Activated CD4-positive, alpha-beta T cell treated with anti-CD3 and anti-CD28 coated beads for 36 hours (primary cell): ENCODE results near the gene MSL3. TPM values are rescaled to one million over a fixed set of nuclear protein-coding genes. Genes with fewer than 3 reads are reported as not detected.
A peak's percentile ranks its signal among the peaks of the same experiment; 100 is the strongest.

Experiments
- ATAC-seq: fragments of 200-7000 bp; cut with Tn5 transposase; one replicate; pipeline ENCODE4 v1.10.0; 2021; ENCODE audit warnings: mild to moderate bottlenecking, moderate library complexity
- CTCF ChIA-PET: fragments of 350-600 bp; sonication (Branson Sonifier 250); formaldehyde crosslinking; loops from one replicate; lab custom pipeline; 2021; ENCODE audit warnings: antibody characterized with exemption; lab: Charles Lee
- POLR2A ChIA-PET: fragments of 350-600 bp; sonication (Branson Sonifier 250); formaldehyde crosslinking; loops from one replicate; lab custom pipeline; 2021; ENCODE audit warnings: antibody characterized with exemption, inconsistent platforms; lab: Charles Lee
- DNase-seq: peaks from one replicate; pipeline ENCODE4 v3.0.0-alpha.2; 2020
- H3K27ac Mint-ChIP-seq: one replicate; pipeline ENCODE4 v1.8.0; 2021; ENCODE audit warnings: mixed read lengths
- H3K27me3 Mint-ChIP-seq: one replicate; pipeline ENCODE4 v1.8.0; 2021; ENCODE audit warnings: mixed read lengths
- H3K36me3 Mint-ChIP-seq: one replicate; pipeline ENCODE4 v1.8.0; 2021; ENCODE audit warnings: low read depth, mixed read lengths
- H3K4me1 Mint-ChIP-seq: one replicate; pipeline ENCODE4 v1.8.0; 2021; ENCODE audit warnings: mixed read lengths
- H3K4me3 Mint-ChIP-seq: one replicate; pipeline ENCODE4 v1.8.0; 2021; ENCODE audit warnings: mild to moderate bottlenecking, moderate library complexity, mixed read lengths
- H3K9me3 Mint-ChIP-seq: one replicate; pipeline ENCODE4 v1.8.0; 2021; ENCODE audit warnings: low read depth, mixed read lengths
- intact Hi-C, 2 experiments: fragments of 100-400 bp; cut with DNase I in 1 of 2; cut with micrococcal nuclease in 1 of 2; formaldehyde crosslinking; loops; one replicate each; pipeline versions ENCODE4 v1.14.2 to v1.15.1; 2022 to 2024; cut with DNase I, micrococcal nuclease
- total RNA-seq, 2 experiments: library from RNA; stranded (reverse); gene quantifications; one replicate each; pipeline ENCODE4 v1.2.3, GENCODE V29; 2021

MSL3 gene
- total RNA-seq, 2 experiments from 2014 or later = 51.6 to 54.2 TPM

DNA sequence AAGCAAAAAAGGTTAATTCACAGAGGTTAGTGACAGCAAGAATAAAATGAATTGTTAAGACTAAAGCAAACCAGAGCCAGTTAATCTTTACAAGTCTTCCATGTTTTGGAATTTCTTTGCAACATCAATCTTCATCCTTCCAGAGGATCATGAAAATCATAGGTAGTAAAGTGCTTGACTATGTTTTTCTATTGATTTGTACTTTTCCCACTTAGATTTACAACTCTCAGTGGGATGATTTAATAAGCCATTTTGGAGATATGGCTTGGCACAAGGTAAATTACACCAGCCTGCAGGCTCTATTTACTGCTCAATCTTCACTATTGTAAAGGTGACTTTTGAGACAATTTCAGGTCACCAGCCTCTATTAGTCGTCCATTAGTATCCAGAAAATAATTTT, 26.5 kb downstream of the MSL3 start:
- no peak for ATAC-seq
- DNase-seq = no peak
- CTCF ChIA-PET = no interaction called here
- POLR2A ChIA-PET = no interaction called here
- H3K27me3 Mint-ChIP-seq = no peaks in the 10 kb centered on the region
- no peaks in the 10 kb centered on the region for H3K9me3 Mint-ChIP-seq
- H3K36me3 Mint-ChIP-seq = peaks cover 6% of the 10 kb centered on the region
- H3K27ac Mint-ChIP-seq = no peak overlapping the region
- intact Hi-C loops = no loop called here
- H3K4me1 Mint-ChIP-seq = peaks cover 10% of the 10 kb centered on the region
- no peak overlapping the region for H3K4me3 Mint-ChIP-seq

DNA sequence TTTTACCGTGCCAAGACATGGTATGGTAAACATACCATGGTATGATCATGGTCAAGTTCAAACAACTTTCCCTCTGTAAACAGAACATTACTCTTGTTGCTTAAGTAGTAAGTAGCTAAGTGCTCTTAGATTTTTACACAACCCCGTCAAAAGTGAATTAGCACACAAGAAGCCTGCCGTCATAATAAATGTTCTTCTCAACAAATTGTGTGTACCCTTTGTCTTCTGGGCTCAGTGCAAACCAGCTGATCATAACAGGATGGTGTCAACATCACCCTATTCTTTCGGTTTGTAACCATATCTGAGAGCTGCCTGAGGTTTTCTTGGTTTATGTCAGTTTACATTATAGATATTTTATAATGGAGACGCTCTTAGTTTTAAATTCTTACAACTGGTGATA, 28.8 kb downstream of the MSL3 start:
- H3K4me3 Mint-ChIP-seq = no peak overlapping the region
- DNase-seq (no peak), ATAC-seq (no peak)
- peaks cover 26% of the 10 kb centered on the region for H3K4me1 Mint-ChIP-seq
- ChIA-PET POLR2A (no interaction called here), CTCF (interaction anchor here (0.7 to 2.4 kb wide), 19 partner anchors 9 to 1970 kb away, joined by 3 to 8 read pairs (median 4); no protein-coding TSS in a partner anchor)
- no peaks in the 10 kb centered on the region for H3K27me3 Mint-ChIP-seq
- H3K27ac Mint-ChIP-seq = no peak overlapping the region
- H3K36me3 Mint-ChIP-seq = peaks cover 6% of the 10 kb centered on the region
- H3K9me3 Mint-ChIP-seq = no peaks in the 10 kb centered on the region
- intact Hi-C loops = loop anchor here (1.0 kb wide), 2 partner anchors 29 to 121 kb away; partner anchors contain the start of gene MSL3 (in 1 of the 2)

DNA sequence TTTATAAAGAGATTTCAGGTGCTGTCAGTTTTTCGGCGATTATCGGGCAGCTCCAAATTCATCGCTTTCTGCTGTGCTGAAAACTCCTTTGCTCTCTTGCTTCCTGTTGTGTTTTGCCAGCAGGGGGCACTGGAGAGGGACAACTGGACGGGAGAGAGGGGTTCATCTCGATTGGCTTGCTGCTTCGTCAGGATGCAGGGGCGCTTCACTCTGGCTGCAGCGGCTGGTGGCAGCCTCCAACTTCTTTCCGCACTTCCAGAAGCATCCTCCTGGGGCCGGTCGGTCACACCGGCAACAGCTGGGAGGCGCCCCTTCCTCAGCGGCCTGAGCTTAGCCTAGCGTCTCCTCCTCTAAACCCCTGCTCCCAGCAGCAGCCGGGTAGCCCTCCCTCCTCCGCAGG, 29.5 kb downstream of the MSL3 start:
- CTCF ChIA-PET = interaction anchor here (0.6 to 2.4 kb wide), 17 partner anchors 9 to 434 kb away, joined by 3 to 8 read pairs (median 5); no protein-coding TSS in a partner anchor
- POLR2A ChIA-PET = no interaction called here
- Mint-ChIP-seq H3K9me3 (no peaks in the 10 kb centered on the region), H3K27ac (no peak overlapping the region), H3K27me3 (no peaks in the 10 kb centered on the region), H3K36me3 (no peaks in the 10 kb centered on the region), H3K4me3 (peak overlapping the region; percentile 54), H3K4me1 (peaks cover 31% of the 10 kb centered on the region)
- DNase-seq (peak; percentile 85), ATAC-seq (peak; percentile 84)
- intact Hi-C loops = loop anchor here (1.0 kb wide), 2 partner anchors 29 to 121 kb away; partner anchors contain the start of gene MSL3 (in 1 of the 2)

DNA sequence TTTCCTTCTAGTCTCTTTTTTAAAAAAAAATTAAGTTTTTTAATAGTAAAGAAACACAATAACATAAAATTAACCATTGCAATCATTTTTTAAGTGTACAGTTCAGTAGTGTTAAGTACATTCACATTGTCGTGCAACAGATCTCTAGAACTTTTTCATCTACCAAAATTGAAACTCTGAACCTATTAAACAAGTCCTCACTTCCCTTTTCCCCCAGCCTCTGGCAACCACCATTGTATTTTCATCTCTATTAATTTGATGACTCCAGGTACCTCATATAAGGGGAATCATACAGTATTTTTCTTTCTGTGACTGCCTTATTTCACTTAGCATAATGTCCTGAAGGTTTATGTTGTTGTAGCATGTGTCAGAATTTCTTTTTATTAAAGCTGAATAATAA, 31.8 kb downstream of the MSL3 start:
- ATAC-seq = no peak
- H3K4me1 Mint-ChIP-seq = peaks cover 44% of the 10 kb centered on the region
- ChIA-PET CTCF (interaction anchor here (0.6 kb wide), 1 partner anchor 1021 kb away, joined by 3 read pairs; no protein-coding TSS in a partner anchor), POLR2A (no interaction called here)
- DNase-seq = no peak
- no peaks in the 10 kb centered on the region for H3K9me3 Mint-ChIP-seq
- no peaks in the 10 kb centered on the region for H3K36me3 Mint-ChIP-seq
- no peaks in the 10 kb centered on the region for H3K27me3 Mint-ChIP-seq
- H3K27ac Mint-ChIP-seq = no peak overlapping the region
- intact Hi-C loops = no loop called here
- H3K4me3 Mint-ChIP-seq = no peak overlapping the region

DNA sequence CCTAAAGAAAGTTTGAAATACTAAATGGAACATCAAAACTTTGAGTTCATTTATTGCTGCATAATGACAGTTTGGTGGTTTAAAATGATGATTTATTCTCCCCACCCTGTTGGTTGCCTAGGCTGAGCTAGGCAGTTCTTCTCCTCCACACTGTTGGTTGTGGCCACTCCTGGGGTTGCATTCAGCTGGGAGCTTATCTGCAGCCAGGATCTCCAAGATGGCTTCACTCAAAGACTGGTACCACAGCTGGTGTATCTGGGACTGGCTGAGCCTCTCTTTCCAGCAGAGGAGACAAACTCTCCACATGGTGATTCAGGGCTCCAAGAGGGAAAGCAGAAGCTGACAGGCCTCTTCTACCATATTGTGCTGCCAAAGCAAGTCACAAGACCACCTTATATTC, 33.1 kb downstream of the MSL3 start:
- POLR2A ChIA-PET = interaction anchor here (0.6 kb wide), 1 partner anchor 210 kb away, joined by 3 read pairs; no protein-coding TSS in a partner anchor
- H3K27me3 Mint-ChIP-seq = no peaks in the 10 kb centered on the region
- peak; percentile 23 for ATAC-seq
- intact Hi-C loops = no loop called here
- H3K4me3 Mint-ChIP-seq = no peak overlapping the region
- H3K4me1 Mint-ChIP-seq = peaks cover 44% of the 10 kb centered on the region
- no peaks in the 10 kb centered on the region for H3K36me3 Mint-ChIP-seq
- H3K27ac Mint-ChIP-seq = no peak overlapping the region
- peak; percentile 40 for DNase-seq
- CTCF ChIA-PET = interaction anchor here (1.0 to 2.0 kb wide), 3 partner anchors 9 to 117 kb away, joined by 3 to 5 read pairs (median 3); no protein-coding TSS in a partner anchor
- no peaks in the 10 kb centered on the region for H3K9me3 Mint-ChIP-seq

DNA sequence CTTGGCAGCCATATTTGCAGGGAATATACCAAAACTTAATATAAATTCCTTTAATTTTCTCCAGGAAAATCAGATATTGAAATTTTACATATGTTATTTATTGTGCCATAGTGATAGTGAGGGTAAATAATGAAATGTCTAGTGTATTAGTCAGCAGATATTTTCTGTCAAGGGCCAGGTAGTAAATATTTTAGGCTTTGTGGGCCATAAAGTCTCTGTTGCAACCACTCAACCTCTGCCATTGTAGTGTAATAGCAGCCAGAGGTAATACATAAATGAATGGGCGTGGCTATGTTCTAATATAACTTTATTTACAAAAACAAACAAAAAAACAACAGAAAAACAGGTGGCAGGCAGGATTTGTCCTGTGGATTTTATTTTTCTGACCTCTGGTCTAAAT, 33.5 kb downstream of the MSL3 start:
- Mint-ChIP-seq H3K9me3 (no peaks in the 10 kb centered on the region), H3K27me3 (no peaks in the 10 kb centered on the region), H3K4me3 (no peak overlapping the region), H3K27ac (no peak overlapping the region), H3K36me3 (no peaks in the 10 kb centered on the region), H3K4me1 (peaks cover 41% of the 10 kb centered on the region)
- DNase-seq (no peak), ATAC-seq (no peak)
- intact Hi-C loops = no loop called here
- ChIA-PET POLR2A (no interaction called here), CTCF (interaction anchor here (1.2 to 2.0 kb wide), 2 partner anchors 9 to 116 kb away, joined by 3 to 5 read pairs; no protein-coding TSS in a partner anchor)

DNA sequence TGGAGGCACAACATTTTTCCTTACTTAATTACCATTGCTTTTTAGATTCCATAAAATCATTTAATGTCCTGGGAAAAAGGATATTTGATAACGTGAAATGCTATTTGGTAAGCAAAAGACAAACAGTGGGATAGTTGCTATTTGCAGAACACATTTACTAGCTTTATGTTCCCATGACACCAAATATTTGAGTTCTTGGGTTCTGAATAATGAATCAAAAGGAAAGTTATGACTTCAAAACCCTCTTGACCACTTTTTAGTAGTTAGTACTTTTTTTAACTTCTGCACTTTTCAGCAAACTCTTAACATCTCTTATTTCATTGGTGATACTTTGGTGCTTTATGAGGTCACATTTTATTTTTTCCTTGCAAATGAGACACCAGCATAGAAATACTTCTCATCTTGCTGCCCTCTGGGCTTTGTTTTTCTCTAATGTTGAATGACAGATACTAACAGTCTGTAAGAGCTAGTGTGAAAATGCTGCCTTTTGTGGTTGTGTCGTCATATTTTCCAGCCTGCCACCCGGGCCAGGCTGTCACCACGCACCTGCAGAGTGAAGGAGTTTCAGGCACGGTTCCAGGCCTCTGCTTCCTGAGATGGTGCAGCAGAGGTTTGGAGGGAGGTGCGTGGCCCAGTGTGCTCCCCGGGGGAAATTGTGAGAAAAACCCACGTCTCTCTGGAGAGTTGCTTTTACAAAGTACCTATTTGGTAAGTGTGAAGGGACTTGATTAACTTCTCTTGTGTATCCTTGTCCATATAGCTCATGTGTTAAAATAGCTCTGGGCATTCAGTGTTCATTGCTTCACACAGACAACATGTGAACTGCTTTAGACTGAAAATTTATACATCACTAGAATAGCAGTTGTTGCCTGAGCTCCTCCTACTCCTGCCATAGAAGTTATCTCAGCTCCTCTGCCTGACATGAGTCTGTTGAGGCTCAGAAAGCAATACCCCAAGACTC, 34.7 kb downstream of the MSL3 start:
- Mint-ChIP-seq H3K27ac (peak overlapping the region; percentile 91), H3K27me3 (no peaks in the 10 kb centered on the region), H3K4me3 (peak overlapping the region; percentile 37), H3K4me1 (peaks cover 34% of the 10 kb centered on the region), H3K9me3 (no peaks in the 10 kb centered on the region), H3K36me3 (no peaks in the 10 kb centered on the region)
- CTCF ChIA-PET = interaction anchor here (0.6 to 2.0 kb wide), 3 partner anchors 10 to 115 kb away, joined by 3 to 5 read pairs (median 3); no protein-coding TSS in a partner anchor
- intact Hi-C loops = loop anchor here in 1 of 2 experiments (2.0 kb wide), 1 partner anchor 34 kb away; the partner anchor contains the start of gene MSL3
- ATAC-seq = peak; percentile 92
- POLR2A ChIA-PET = interaction anchor here (0.5 kb wide), 1 partner anchor 32 kb away, joined by 7 read pairs; no protein-coding TSS in a partner anchor
- peak; percentile 83 for DNase-seq

DNA sequence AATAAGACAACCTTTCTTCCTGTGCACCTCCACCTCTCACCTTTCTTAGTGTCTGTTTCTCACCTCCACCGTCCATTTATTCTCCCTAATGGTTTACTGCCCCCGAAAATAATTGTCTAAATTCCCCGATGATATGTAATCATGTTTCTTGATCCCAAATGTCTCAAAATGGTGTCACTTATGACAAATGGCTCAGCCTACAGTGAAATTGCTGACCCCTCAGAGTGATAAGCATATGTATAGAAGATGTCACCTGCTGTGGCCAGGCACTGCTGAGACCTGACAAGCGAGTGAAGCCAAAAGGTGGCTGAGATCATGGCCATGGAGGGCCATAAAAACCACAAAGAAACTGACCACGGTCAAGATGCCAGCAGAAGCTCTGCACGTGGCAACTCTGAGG, 35.7 kb downstream of the MSL3 start:
- DNase-seq (no peak), ATAC-seq (no peak)
- CTCF ChIA-PET = interaction anchor here (0.6 to 1.1 kb wide), 2 partner anchors 30 to 33 kb away, joined by 3 to 4 read pairs; no protein-coding TSS in a partner anchor
- Mint-ChIP-seq H3K36me3 (no peaks in the 10 kb centered on the region), H3K9me3 (no peaks in the 10 kb centered on the region), H3K4me3 (no peak overlapping the region), H3K27me3 (no peaks in the 10 kb centered on the region), H3K4me1 (peaks cover 34% of the 10 kb centered on the region), H3K27ac (peak overlapping the region; percentile 91)
- POLR2A ChIA-PET = no interaction called here
- intact Hi-C loops = loop anchor here in 1 of 2 experiments (2.0 kb wide), 1 partner anchor 35 kb away; the partner anchor contains the start of gene MSL3

DNA sequence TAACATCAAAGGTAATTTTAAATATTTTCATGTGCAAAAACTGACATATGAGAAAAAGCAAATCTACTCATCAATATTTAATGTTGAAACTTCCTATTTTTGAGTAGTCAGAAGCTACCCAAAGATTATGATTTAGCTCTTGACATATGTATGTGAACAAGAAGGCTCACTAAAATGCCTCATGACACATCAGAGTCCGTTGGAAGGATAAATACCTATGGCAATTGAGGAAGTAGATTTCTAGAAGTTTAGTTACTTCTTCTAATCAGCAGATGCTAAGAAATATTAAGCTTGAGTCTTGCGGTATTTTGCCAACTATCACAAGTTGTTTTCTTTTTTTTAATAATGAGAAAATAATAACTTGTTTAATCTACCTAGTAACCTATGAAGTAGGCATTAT, 55.3 kb downstream of the MSL3 start:
- Mint-ChIP-seq H3K4me3 (no peak overlapping the region), H3K27me3 (no peaks in the 10 kb centered on the region), H3K27ac (no peak overlapping the region), H3K9me3 (no peaks in the 10 kb centered on the region), H3K4me1 (no peaks in the 10 kb centered on the region), H3K36me3 (no peaks in the 10 kb centered on the region)
- ChIA-PET POLR2A (no interaction called here), CTCF (no interaction called here)
- no peak for ATAC-seq
- no peak for DNase-seq
- intact Hi-C loops = no loop called here
